B cell (primary cell): Measurements from ENCODE around the gene RBM38. TPM values are rescaled to one million over a fixed set of nuclear protein-coding genes. Genes with fewer than 3 reads are reported as not detected.
"Not testable (repeated sequence)": the region's sequence is repeated elsewhere in the genome, so short reads cannot be mapped to it uniquely, and the experiment has no call there.

Experiments
- ATAC-seq: fragments of 200-7000 bp; cut with Tn5 transposase; one replicate; pipeline ENCODE4 v1.10.0; 2021; ENCODE audit warnings: low read depth, mild to moderate bottlenecking, moderate number of reproducible peaks, moderate library complexity
- CTCF ChIA-PET: fragments of 350-600 bp; sonication (Branson Sonifier 250); formaldehyde crosslinking; loops from one replicate; lab custom pipeline; 2021; ENCODE audit warnings: antibody characterized with exemption, inconsistent platforms; lab: Charles Lee
- POLR2A ChIA-PET: fragments of 350-600 bp; sonication (Branson Sonifier 250); formaldehyde crosslinking; loops from one replicate; lab custom pipeline; 2021; ENCODE audit warnings: antibody characterized with exemption; lab: Charles Lee
- DNase-seq: peaks from one replicate; pipeline ENCODE4 v3.0.0; 2013
- H2AFZ ChIP-seq: 2 replicates; pipeline ENCODE4 v1.6.1; 2012; ENCODE audit warnings: mild to moderate bottlenecking, low read depth, low read length; ENCODE audit not compliant: insufficient read depth, poor library complexity, severe bottlenecking
- H3K27ac ChIP-seq, 2 donors: 1 replicate in 1 of 2; 2 replicates in 1 of 2; pipeline ENCODE4 v1.5.1; 2012 to 2013; ENCODE audit warnings: low read length in 2 of 2, mild to moderate bottlenecking in 2 of 2, moderate library complexity in 1 of 2
- H3K27me3 ChIP-seq, 4 experiments: fragments of 200-600 bp in 1 of 4; sonication (generic) in 1 of 4; replicated peaks in 1 of 4; 1 replicate in 2 of 4; 2 replicates in 2 of 4; pipeline versions ENCODE4 v1.6.1 to v1.7.0; 2013 to 2016; ENCODE audit warnings: low read length in 3 of 4, mild to moderate bottlenecking in 2 of 4, mixed read lengths in 1 of 4, moderate library complexity in 1 of 4; ENCODE audit not compliant: insufficient read depth in 4 of 4, control insufficient read depth in 3 of 4; ENCODE audit errors: control extremely low read depth in 1 of 4
- H3K36me3 ChIP-seq, 2 experiments: replicated peaks in 1 of 2; 1 replicate in 1 of 2; 2 replicates in 1 of 2; pipeline versions ENCODE4 v1.6.1 to v1.7.1; 2013; ENCODE audit warnings: low read length in 1 of 2; ENCODE audit not compliant: insufficient read depth in 2 of 2, control insufficient read depth in 1 of 2; ENCODE audit errors: control extremely low read depth in 1 of 2, extremely low read depth in 1 of 2
- H3K4me1 ChIP-seq, 2 donors: fragments of 200-600 bp in 1 of 2; sonication (generic) in 1 of 2; 1 replicate in 1 of 2; 2 replicates in 1 of 2; pipeline versions ENCODE4 v1.5.1 to v1.6.1; 2013 to 2017; ENCODE audit warnings: low read length in 2 of 2; ENCODE audit not compliant: control insufficient read depth in 2 of 2, insufficient read depth in 2 of 2
- H3K4me2 ChIP-seq: replicated peaks from 2 replicates; pipeline ENCODE3; 2012; ENCODE audit warnings: mild to moderate bottlenecking, low read depth, low read length; ENCODE audit not compliant: poor library complexity, severe bottlenecking
- H3K4me3 ChIP-seq, 5 experiments: fragments of 200-600 bp in 1 of 5; sonication (generic) in 1 of 5; 1 replicate in 3 of 5; 2 replicates in 2 of 5; pipeline versions ENCODE4 v1.5.1 to v1.7.0; 2011 to 2016; ENCODE audit warnings: low read length in 4 of 5, mild to moderate bottlenecking in 4 of 5, low read depth in 2 of 5, control low read depth in 1 of 5, moderate library complexity in 1 of 5; ENCODE audit not compliant: insufficient read depth in 1 of 5; ENCODE audit errors: control extremely low read depth in 1 of 5, extremely low read depth in 1 of 5
- H3K79me2 ChIP-seq: fragments of 200-600 bp; sonication (generic); one replicate; pipeline ENCODE4 v1.6.0; 2016; ENCODE audit warnings: low read length; ENCODE audit not compliant: control insufficient read depth, insufficient read depth
- H3K9ac ChIP-seq: fragments of 200-600 bp; sonication (generic); 2 replicates; pipeline ENCODE4 v1.6.1; 2017; ENCODE audit warnings: mild to moderate bottlenecking, low read length, moderate library complexity
- H3K9me3 ChIP-seq, 3 donors: one replicate each; pipeline versions ENCODE4 v1.6.1 to v1.7.1; 2013; ENCODE audit warnings: low read length in 2 of 3; ENCODE audit not compliant: control insufficient read depth in 2 of 3, insufficient read depth in 1 of 3; ENCODE audit errors: control extremely low read depth in 1 of 3
- H4K20me1 ChIP-seq: 2 replicates; pipeline ENCODE4 v1.6.0; 2012; ENCODE audit warnings: mild to moderate bottlenecking, low read length; ENCODE audit not compliant: insufficient read depth, control insufficient read depth, poor library complexity, severe bottlenecking
- H3K27ac Mint-ChIP-seq: one replicate; pipeline ENCODE4 v1.8.0; 2021; ENCODE audit warnings: mixed read lengths
- H3K27me3 Mint-ChIP-seq: one replicate; pipeline ENCODE4 v1.8.0; 2021; ENCODE audit warnings: mixed read lengths
- H3K4me1 Mint-ChIP-seq: one replicate; pipeline ENCODE4 v1.8.0; 2021; ENCODE audit warnings: mixed read lengths
- H3K4me3 Mint-ChIP-seq: one replicate; pipeline ENCODE4 v1.8.0; 2021; ENCODE audit warnings: mixed read lengths
- H3K9me3 Mint-ChIP-seq: one replicate; pipeline ENCODE4 v1.8.0; 2022; ENCODE audit warnings: mixed read lengths; ENCODE audit not compliant: insufficient read depth
- CTCF ChIP-seq: fragments of 200-600 bp; IDR thresholded peaks from one replicate; pipeline ENCODE4 v1.8.0; 2022; ENCODE audit warnings: antibody characterized with exemption, mild to moderate bottlenecking
- EZH2 ChIP-seq: IDR thresholded peaks from 2 replicates; pipeline ENCODE4 v1.6.1; 2012; ENCODE audit warnings: borderline replicate concordance, low read depth, mild to moderate bottlenecking, moderate library complexity, low read length; ENCODE audit not compliant: insufficient read depth, poor library complexity, severe bottlenecking
- WGBS: methylation state at CpG from one replicate; pipeline ENCODE4 v1.1.5; 2013; ENCODE audit warnings: missing lambda C conversion rate; ENCODE audit not compliant: insufficient coverage; 5-methylcytosine and 5-hydroxymethylcytosine counted together
- intact Hi-C: fragments of 100-400 bp; cut with micrococcal nuclease; formaldehyde crosslinking; loops from one replicate; pipeline ENCODE4 v1.10.0; 2022
- polyA plus RNA-seq: library from polyadenylated mRNA; depleted of rRNA; stranded (reverse); fragments of >200 nt; gene quantifications from 2 replicates; pipeline ENCODE4 v1.2.3, GENCODE V29; 2012
- total RNA-seq, 2 donors: library from RNA; stranded (reverse); fragments of 120-200 nt in 1 of 2; gene quantifications; 1 replicate in 1 of 2; 2 replicates in 1 of 2; pipeline versions ENCODE4 v1.2.3 to v1.2.4, GENCODE V29; 2013 to 2022

The RBM38 gene
- total and polyA plus RNA-seq, 2 donors (not counting 1 experiment from before 2014, with no cell fraction given): 198 to 225 TPM

GRCh38 chr20:57417830-57418780, 26.9 kb downstream of the RBM38 start:
- ATAC-seq (no peak), DNase-seq (no peak)
- Histone ChIP-seq H3K4me1 (peaks cover 0 to under 1% of the 10 kb centered on the region in 2 donors), H3K36me3 (no peaks in the 10 kb centered on the region), H3K4me2 (no peak overlapping the region), H2AFZ (no peak overlapping the region), H4K20me1 (no peaks in the 10 kb centered on the region), H3K27me3 (no peaks in the 10 kb centered on the region), H3K4me3 (no peak overlapping the region), H3K79me2 (no peaks in the 10 kb centered on the region), H3K9me3 (peaks cover 0 to 7% (median 0%) of the 10 kb centered on the region in 3 donors), H3K27ac (no peak overlapping the region), H3K9ac (no peak overlapping the region)
- no peaks in the 10 kb centered on the region for H3K27me3 Mint-ChIP-seq
- H3K4me1 Mint-ChIP-seq: peaks cover 6% of the 10 kb centered on the region
- H3K4me3 Mint-ChIP-seq: no peak overlapping the region
- H3K27ac Mint-ChIP-seq: peak overlapping the region; percentile 70
- ChIA-PET POLR2A (interaction anchor here (0.8 to 1.2 kb wide), 2 partner anchors 9 to 20 kb away, joined by 3 read pairs; no protein-coding TSS in a partner anchor), CTCF (interaction anchor here (0.8 to 1.6 kb wide), 5 partner anchors 12 to 37 kb away, joined by 3 to 5 read pairs (median 3); no protein-coding TSS in a partner anchor)
- intact Hi-C loops: no loop called here
- H3K9me3 Mint-ChIP-seq: no peaks in the 10 kb centered on the region
- TF ChIP-seq CTCF (no peak), EZH2 (no peak)
- WGBS: 85% methylated on average over 14 of the region's 17 CpGs

GRCh38 chr20:57419479-57419878, 28.3 kb downstream of the RBM38 start:
- WGBS: no CpG with 5 or more reads among the region's 4 CpGs
- H3K4me3 ChIP-seq, H3K4me2 ChIP-seq, H3K4me3 Mint-ChIP-seq, ATAC-seq, H3K9me3 Mint-ChIP-seq, intact Hi-C loops, H3K27me3 Mint-ChIP-seq, H3K27ac Mint-ChIP-seq, H3K27me3 ChIP-seq, H3K9ac ChIP-seq, H4K20me1 ChIP-seq, H2AFZ ChIP-seq, H3K79me2 ChIP-seq, H3K36me3 ChIP-seq, H3K27ac ChIP-seq, DNase-seq: not testable (repeated sequence)
- peaks cover 13 to 14% of the 10 kb centered on the region in 2 donors for H3K4me1 ChIP-seq
- ChIA-PET POLR2A (interaction anchor here (0.6 to 1.2 kb wide), 2 partner anchors 10 to 11 kb away, joined by 3 read pairs; no protein-coding TSS in a partner anchor), CTCF (interaction anchor here (0.8 to 1.6 kb wide), 2 partner anchors 16 kb away, joined by 3 to 5 read pairs; no protein-coding TSS in a partner anchor)
- H3K9me3 ChIP-seq: peaks cover 0 to 11% (median 0%) of the 10 kb centered on the region in 3 donors
- peaks cover 14% of the 10 kb centered on the region for H3K4me1 Mint-ChIP-seq
